AG09309 (cell line): ENCODE measurements around the gene RABGAP1L.

Experiments
- DNase-seq: peaks from one replicate; pipeline ENCODE4 v3.0.0-alpha.2; 2010; ENCODE audit warnings: low read depth
- H3K4me3 ChIP-seq: 2 replicates; pipeline ENCODE4 v1.5.1; 2011; ENCODE audit warnings: mild to moderate bottlenecking, low read depth, low read length, moderate library complexity; ENCODE audit not compliant: control insufficient read depth
- CTCF ChIP-seq: IDR thresholded peaks from 2 replicates; pipeline ENCODE4 v1.5.1; 2011; ENCODE audit warnings: mild to moderate bottlenecking, low read depth, low read length, inconsistent platforms; ENCODE audit not compliant: insufficient read depth, control insufficient read depth; ENCODE audit errors: missing control alignments

RABGAP1L gene

DNA sequence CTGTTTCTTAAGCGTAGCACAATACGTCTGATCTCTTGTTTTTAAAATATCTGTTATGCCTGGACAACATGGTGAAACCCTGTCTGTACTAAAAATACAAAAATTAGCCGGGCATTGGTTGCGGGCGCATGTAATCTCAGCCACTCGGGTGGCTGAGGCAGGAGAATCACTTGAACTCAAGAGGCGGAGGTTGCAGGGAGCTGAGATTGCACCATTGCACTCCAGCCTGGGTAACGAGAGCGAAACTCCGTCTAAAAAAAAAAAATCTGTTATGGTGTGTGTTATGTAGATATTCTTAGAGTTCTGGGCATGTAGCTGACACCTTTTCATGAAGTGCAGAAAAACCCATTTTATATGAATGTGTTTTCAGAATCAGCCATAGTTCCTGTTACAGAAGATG is 38.2 kb downstream of the RABGAP1L start:
- no peak for DNase-seq
- no peak for TF ChIP-seq CTCF
- H3K4me3 ChIP-seq: no peak overlapping the region

DNA sequence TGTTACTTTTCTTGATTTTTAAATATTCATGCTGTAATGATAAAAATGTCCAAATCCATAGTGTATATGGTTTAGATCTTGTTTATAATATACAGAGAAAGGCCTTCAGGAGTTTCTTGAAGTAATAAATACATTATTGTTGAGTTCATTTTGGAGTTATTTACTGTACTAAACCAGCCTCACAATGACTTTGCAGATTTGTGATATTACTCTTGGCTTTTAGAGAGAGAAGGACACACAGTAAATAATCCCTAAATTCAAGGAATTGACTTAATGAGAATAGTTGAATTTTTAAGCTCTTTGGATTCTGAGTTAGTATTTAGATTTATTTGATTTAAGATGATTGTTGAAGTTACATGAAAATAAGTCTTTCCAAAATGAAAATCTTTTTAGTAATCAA is 38.9 kb downstream of the RABGAP1L start:
- no peak for TF ChIP-seq CTCF
- no peak overlapping the region for H3K4me3 ChIP-seq
- no peak for DNase-seq

DNA sequence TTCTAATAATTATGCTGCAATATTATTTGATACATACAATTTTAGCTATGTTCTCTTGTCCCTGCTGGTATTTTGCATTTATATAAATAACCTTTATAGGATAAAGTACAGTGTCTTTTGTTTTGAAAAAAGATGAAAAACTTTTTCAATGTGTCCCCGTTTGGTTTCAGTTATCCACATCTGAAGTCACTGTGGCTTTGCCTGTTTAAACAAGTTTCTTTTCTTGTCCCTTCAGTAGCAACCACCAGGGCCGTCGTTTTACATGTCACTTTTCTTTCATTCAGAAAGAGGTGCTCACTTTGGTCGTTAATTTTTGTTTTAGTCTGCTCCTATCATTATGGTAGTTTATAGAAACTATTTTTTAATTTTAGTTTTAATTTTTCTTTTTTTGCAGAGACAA is 41.4 kb downstream of the RABGAP1L start:
- DNase-seq: no peak
- no peak for TF ChIP-seq CTCF
- no peak overlapping the region for H3K4me3 ChIP-seq

DNA sequence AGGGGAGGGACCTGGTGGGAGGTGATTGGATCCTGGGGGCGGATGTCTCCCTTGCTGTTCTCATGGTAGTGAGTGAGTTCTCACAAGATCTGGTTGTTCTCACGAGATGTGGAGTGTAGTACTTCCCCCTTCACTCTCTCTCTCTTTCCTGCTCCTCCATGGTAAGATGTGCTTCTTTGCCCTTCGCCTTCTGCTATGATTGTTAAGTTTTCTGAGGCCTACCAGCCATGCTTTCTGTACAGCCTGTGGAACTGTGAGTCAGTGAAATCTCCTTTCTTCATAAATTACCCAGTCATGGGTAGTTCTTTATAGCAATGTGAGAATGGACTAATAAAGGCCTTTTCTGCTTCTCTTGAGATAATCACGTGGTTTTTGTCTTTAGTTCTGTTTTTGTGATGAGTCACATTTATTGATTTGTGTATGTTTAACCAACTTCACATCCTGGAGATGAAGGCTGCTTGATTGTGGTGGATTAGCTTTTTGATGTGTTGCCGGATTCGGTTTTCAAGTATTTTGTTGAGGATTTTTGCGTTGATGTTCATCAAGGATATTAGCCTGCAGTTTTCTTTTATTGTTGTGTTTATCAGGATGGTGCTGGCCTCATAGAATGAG is 45.5 kb downstream of the RABGAP1L start:
- no peak for DNase-seq
- no peak overlapping the region for H3K4me3 ChIP-seq
- no peak for TF ChIP-seq CTCF

DNA sequence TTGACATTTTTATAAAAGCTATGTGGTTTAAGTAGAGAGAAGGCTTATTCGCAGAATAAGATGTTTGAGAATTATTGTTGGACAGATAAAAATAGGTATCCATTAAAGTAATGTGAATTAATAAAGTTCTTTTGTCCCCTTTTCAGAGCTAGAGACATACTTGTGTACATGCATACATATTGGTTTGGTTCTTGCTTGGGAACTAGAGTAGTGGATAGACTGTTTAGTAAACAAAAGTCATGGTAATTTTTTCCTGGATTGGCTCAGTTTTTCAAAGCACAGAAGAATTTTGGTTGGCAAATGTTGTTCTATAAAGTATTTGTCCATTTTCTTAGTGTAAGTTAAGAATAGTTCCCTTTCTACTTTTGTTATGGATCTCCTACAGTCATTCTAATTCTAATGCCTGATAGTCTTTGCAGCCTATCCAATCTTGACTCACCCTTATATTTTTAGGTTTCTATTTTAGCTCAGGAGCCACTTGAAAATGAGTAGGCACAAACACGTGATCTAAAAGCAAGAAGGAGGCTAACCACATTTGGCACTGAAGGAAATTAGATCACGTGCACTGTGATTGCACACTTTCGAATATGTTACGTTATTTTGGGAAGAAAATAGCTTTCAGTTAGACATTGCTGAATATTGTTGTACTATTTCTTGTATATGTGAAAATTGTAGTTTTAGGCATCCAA is 47.0 kb downstream of the RABGAP1L start:
- no peak for TF ChIP-seq CTCF
- DNase-seq: no peak
- no peak overlapping the region for H3K4me3 ChIP-seq

- no peak for TF ChIP-seq CTCF
- no peak for DNase-seq
- no peak overlapping the region for H3K4me3 ChIP-seq
Observed at GRCh38 chr1:174209347-174210187, 50.2 kb downstream of the RABGAP1L start.
